GM18502 (cell line): ENCODE results near the gene ERICH3.
A peak's percentile ranks its signal among the peaks of the same experiment; 100 is the strongest.

ENCODE experiments used
- ATAC-seq: cut with Tn5 transposase; IDR thresholded peaks from one replicate; pipeline ENCODE4 v1.9.1; 2021; ENCODE audit warnings: mild to moderate bottlenecking; ENCODE audit not compliant: unreplicated experiment, poor library complexity

The ERICH3 gene

DNA sequence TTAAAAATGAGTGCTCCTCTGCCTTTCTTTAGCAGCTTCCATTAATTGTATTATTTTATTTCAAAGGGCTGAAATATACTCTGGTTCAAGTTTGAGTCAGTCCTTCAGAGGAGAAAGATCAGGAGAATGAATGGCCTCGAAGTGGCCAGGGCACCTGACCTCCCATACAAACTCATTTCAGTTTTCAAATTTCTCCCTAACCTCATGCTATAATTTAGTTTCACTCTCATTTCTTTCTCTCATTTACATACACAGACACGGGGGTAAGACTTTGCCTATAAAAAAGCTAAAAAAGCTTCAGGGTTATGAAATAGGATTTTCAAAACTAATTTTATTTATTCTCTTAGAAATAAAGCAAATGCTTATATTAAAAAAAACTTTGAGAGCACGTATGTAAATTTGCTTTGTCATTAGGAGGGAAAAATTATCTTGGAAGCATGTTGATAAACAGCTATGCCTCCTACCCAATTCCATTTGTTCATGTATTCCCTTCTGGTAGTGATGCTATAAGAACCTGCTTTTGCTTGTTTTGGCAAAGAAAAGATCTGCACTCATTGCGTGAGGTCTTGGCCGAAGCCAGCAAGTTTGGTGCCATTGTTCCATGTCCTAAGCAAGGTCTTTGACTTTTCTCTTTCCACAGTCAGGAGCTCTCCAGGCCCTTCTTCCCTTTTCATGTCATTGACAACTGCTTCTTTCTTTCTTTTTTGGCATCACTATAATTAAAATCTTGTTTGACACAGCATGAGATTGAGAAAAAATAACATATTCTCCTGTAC lies 80.8 kb downstream of the ERICH3 start:
- ATAC-seq, result no peak

DNA sequence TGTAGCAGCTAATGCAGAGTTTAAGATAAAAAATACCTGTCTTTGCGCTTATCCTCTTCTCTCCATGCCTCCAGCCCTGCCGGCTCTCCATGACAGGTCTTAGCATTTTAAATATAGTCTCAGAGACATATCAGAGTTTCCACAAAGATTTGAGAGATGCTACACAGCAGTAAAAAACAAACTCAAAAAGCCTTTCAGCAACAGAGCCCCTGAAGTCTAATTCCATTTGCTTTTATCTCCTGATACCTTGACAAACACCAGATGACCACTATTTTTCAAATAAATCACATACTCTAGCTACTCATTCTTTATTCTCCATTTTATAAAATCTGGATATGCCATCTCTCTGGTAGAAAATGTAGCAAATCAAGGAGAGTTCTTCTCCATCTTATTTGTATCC lies 81.6 kb downstream of the ERICH3 start:
- no peak for ATAC-seq

DNA sequence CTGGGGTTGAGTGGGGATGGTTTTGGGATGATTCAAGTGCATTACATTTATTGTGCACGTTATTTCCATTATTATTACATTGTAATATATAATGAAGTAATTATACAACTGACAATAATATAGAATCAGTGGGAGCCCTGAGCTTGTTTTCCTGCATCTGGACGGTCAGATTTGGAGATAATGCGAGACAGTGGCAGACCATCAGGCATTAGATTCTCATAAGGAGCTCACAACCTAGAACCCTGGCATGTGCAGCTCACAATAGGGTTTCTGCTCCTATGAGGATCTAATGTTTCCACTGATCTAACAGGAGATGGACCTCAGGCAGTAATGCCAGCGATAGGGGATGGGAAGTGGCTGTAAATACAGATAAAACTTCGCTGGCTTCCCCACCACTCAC lies 83.3 kb downstream of the ERICH3 start:
- no peak for ATAC-seq

DNA sequence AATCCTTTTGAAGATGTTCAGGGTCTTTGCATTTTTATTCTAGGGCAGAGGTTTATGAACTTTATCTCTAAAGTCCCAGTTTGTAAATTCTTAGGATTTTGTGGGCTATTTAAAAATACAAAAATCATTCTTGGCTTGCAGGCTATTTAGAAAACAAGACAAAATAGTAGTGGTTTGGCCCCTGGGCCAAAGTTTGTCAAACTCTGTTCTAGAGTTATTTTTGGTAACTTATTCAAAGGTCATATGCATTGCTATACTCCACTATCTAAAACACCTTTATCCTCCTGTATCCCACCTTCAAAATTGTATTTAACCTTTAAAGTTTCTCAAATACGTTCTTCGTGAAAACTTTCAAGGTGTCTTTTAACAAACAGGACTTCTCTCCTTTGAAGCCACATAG lies 85.7 kb downstream of the ERICH3 start:
- no peak for ATAC-seq

DNA sequence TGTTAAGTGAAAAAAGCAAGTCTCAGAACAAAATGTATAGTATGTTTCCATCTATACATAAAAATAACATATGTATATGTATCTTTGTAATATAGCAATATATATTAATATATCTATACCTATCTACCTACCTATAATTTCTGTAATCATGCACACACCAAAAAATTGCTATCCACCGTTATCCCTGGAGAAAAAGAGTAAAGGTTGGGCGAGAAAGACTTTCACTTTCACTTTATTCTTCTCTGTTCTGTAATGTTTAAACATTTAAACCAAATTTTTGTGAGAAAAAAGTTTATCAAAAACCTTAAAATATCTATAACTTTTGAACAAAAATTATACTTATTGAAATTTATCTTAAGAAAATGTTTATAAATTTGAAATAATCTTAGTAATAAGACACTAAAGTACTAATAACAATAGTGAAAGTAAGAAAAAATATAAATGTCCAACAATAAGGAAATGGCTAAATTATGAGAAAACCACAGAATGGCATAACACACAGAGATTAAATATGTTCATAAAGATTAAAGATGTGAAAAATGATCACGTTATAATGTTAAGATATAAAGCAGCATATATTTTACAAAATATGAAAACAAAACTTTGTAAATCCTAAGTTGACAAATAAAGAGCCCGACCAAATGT lies 87.2 kb downstream of the ERICH3 start:
- ATAC-seq, result peak; percentile 59

DNA sequence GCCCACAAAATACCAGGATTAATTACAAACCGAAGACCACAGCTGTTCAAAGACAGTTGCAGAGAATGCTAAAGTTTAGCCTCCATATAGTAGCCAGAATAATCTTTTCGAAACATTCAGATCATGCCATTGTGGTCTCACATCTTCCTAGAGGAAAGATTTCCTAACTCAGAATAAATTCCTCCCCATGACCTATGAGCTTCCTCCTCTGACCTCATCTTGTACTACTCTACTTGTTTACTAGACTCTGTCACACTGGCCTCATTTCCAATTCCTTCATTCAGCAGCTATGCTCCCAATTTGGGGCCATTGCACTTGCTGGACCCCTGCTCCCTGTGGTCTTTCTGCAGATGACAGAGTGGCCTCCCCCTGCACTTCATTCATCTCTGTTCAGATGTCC lies 89.4 kb downstream of the ERICH3 start:
- no peak for ATAC-seq

DNA sequence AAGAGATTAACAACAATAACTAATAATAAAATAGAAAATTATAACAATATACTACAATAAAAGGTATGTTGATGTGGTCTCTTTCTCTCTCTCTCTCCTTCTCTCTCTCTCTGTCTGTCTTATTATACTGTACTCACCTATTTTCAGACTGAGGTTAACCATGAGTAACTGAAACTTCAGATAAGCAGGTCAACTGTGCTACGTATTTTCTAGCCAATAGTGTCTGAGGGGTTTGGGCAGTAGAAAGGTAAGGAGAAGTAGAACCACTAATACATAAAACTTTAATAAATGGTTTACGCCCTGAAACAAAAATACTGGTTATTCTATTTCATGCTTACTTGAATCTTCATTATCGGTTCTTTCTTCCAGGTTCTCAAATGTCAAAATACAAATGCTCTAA lies 90.2 kb downstream of the ERICH3 start:
- ATAC-seq, result peak; percentile 33

DNA sequence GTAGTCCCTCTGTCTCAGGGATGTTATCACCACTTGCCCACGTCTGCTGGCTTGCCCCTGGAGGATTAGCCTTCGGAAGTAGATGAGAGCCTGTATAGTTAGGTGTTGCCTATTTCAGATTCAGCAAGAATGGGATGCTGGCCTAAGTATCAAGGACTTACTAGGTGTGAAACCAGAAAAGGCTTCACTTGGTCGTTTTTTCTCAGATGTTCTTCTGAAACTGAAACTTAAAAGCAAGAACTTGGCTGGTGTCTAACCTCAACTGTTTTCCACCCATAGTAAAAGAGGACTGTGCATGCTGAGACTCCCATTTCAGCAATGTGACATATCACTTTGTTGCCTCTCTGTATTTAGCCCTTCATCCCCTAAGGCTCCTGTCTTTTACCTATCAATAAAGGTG lies 94.2 kb downstream of the ERICH3 start:
- peak; percentile 100 for ATAC-seq

DNA sequence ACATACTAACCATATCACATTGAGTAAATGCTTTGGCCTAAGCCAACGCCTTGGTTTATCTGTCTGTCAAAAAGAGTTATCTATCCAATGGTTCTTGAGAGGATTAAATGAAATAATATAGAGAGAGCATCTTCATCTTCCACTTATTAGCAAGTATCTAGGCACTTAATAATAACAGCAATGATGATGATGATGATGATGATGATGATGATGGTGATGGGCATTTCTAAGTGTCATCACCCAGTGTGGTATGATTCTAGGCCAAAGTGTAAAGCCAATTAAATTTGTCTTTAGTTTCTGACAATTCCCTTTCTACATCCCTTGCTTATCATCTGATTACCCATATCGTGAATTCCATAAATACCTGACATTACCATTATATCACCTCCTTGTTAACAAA lies 95.5 kb downstream of the ERICH3 start:
- ATAC-seq, result no peak

DNA sequence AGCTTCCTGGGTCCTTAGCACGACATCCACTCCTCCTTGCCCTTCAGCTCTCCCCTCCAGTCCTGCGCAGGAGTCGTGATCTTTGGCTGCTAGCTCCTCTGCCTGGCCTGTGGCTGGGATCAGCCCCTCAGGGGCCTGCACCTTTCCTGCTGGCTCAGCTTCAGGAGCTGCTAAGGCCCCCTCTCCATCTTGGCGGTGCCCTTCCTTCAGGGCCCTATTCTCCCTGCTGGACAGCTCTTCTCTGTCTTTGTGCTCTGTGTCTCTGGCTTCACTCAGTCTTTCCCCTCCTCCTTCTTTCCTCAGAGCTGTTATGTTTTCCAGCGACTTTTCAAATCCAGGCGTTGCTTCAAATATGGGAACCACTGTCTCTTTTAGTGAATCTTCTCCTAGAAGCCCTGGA lies 101.7 kb downstream of the ERICH3 start:
- ATAC-seq, result no peak

DNA sequence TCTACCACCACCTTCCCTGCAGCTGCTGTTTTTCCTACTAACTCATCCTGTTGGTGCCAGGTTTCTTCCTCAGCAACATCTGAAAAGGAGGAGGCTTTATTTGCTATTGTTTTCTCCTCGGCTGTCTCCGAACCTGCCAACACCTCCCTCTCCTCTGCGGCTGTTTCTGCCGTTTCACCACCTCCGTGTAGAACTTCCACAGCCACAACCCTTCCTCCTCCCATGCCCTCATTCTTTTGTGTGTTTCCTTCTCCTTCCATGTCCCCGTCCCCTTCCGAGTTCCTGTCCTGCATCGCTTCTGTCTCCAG lies 102.1 kb downstream of the ERICH3 start:
- ATAC-seq, result no peak

DNA sequence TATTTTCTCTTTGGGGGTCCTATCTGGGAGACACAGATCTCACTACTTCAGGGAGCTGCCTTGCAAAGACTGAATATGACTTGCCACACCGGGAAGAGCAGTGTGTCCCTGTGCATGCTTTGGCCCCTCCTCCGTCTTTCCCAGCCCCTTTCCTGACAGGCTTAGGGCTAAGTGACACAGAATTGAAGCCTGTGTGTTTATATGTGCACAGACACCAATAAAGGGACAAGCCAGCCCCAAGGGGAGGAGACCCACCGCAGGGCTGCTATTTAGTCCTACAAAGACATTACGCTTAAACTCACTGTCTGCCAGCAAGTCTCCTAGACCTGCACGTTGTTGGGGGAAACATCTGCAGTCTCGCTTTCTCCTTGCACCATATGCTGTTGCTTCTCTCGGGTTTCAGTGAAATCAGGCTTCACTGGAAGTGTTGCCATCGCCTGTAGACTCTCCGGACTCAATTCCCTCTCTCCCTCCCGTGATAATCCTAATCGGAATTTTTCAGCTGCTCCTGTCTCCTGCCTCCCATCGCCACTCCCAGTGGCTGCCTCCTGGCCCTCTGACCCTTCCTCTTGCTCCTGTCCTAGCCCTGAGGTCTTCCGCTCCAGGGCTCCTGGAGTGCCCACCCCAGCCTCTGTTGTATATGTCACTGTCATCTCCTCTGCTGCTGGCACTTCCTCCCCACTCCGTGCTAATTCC lies 102.6 kb downstream of the ERICH3 start:
- no peak for ATAC-seq

DNA sequence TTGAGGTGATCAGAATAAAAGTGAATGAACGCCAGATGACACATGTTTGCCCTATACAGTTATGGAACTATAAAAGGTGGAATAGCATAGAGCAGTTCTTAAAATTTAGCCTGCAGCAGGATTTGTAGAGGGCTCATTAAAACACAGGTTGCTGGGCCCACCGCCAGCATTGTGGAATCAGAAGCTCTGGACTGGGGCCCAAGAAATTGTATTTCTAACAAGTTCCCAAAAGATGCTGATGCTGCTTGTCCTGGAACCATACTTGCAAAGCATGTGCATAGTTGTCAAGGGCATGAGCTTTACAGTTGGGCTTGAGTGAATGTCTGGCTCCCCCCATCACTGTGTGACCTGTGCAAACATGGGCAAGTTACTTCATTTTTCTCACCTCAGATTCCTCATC lies 123.7 kb downstream of the ERICH3 start:
- no peak for ATAC-seq

DNA sequence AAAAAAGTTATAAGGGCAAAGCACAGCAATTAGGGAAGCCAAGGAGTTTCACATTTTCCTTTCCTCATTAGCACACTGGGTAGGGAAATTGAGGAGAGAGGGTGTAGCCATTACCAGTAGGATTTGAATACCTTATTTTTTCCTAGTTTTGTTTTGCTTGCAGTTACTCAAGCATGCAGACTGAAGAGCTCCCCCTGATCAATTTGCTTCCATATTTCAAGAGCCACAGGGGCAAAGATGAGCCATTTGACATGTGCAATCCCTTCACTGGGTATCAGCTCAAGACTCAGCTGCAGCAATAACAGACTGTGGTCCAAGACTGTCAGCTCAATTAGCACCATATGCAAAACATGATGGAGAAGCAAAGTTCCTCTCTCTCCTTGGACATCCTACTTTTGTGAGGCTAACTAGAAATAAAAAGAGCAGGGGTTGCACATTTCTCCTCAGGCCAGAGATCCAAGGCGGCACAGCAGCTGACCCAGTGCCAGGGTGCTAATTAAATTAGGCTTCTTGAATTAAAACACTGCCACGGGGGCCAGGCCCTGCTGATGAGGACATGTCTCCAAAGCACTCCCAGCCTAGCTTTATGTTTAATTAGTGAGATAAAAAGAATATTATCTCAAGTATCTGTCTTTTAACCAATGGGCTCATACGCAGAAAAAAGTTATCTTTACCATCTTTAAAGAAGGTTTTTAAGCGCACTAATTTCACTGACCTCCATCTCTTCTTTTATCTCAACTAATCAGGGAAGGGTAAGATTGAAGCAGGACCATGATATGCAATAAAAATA lies 124.4 kb downstream of the ERICH3 start:
- ATAC-seq, result no peak

DNA sequence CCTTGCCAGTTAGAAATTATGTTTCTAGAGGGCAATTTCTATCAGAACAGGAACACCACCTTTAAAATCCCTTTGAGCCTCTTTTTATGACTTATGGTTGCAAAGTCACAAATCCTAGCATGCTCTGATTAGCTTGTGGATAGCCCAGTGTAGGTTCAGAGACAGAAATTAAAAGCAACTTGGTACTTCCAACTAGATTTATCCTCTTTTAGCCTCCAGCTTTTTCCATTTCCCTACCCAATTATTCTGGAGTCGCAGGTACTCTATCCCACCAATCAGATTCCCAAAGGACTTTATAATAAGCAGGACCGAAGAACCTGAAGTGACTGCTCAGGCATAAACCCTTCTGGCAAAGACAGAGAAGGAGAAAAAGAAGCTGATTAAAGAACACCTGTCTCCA lies 127.8 kb downstream of the ERICH3 start:
- no peak for ATAC-seq

DNA sequence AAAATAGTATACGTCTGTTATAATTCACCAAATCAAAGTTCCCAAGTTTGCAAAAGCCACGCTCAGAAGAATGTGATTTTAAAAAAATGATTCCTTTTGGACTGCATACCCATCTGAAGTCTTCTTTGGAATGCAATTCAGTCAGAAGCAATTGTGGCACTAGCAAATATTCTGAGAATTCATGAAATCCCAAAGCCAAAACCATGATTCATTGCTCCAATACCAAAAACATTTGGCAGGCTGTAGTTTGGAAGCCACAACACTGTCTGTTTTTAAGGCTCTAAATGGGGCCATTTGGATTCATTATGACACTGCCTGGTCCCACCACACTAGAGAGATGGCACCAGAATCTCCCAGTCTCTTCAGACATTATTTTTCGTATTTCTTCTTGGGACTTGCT lies 139.4 kb downstream of the ERICH3 start:
- ATAC-seq, result no peak

DNA sequence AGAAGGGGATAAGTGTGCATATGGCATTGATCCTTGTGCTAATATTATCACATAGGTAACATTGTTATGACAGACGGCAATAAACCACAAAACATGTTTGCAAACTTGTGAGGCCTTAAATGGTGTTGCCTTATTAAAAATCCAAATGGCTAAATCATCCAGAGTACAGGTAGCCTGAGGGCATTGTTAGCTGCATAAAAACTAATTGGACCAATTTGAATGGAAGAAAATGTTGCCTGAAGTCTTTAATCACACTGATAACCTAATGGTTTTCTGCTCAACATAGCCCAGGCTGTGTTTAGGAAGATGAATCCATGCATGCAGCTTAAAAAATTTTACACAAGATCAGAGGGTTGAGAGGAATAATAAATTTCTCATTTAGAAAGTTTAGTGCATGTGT lies 141.8 kb downstream of the ERICH3 start:
- no peak for ATAC-seq

DNA sequence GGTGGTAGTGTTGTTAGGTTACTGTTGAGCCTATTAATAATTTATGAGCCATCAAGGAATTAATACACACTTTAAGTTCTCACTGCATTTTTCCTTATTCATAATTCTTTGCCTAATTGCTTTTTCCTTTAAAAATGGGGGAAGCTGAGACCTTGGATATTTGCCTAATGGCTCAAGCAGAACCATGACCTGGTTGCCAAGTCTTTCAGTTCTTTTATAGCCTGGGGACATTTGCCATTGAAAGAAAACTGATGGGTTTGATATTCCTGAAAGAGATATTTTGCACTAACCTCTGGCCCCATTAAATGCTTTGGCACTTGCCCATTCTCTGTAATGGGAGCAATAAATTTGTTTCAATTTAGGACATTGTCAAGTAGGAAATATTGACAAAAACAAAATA lies 142.7 kb downstream of the ERICH3 start:
- no peak for ATAC-seq

DNA sequence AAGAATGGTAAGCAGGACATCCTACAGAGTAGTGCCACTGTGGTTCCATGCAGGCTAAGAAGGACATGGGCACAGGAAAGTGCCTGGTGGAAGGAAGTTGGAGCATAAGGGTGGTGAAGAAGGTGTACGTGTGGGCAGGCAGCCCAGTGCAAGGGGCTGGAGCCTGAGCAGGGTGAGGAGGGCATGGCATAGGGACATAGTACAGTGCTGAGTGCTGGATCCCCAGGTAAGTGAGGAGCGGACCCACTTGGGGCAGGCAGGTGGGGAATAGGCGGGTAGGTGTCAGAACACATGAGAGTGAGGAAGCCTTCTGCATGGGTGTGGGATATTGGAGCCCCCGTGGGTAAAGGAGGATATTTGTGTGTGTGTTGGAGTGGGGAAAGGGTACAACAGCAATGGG lies 145.5 kb downstream of the ERICH3 start:
- no peak for ATAC-seq

DNA sequence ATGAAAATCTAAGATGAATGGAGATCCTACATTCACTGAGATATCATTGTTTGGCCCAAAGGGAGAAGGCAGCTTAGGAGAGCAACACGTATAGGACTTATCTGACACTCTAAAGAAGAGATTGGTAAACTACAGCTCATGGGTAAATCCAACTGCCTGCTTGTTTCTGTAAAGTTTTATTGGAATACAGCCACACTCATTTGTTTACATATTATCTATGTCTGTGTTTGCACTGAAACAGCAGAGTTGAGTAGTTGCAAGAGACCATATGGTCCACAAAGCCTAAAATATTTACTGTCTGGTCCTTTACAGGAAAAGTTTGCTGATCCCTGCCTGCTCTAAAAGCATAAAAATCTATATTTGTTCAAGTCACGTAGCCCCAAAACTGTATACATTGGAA lies 146.9 kb downstream of the ERICH3 start:
- no peak for ATAC-seq

DNA sequence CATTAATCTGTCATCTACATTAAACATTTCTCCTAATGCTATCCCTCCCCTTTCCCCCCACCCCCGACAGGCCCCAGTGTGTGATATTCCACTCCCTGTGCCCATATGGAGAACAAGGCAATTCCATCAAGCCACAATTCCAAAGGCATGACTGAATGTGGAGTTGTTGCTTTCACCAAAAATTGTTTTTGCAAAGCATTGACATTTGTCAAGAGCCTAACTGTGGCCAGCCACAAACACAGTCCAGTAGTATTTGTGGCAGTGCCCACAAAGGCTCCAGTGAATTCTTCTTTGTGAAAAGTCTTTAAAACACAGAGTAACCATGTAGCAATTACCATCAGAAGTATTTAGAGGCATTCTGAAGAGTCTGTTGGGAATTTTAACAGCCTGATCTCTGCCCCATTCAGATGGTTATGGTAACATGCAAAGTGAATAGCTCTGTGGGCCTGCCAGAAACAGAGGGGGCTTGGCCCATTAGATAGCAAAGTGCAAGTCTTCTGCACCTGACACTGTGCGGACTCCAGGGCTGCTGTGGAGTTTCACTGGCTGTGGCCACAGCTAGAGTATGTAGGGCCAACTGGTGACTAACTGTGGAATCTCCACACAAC lies 149.6 kb downstream of the ERICH3 start:
- no peak for ATAC-seq
